Mucosa of gallbladder (tissue), 1 donor: ENCODE results near the gene SYT1. TPM values are rescaled to one million over a fixed set of nuclear protein-coding genes. Genes with fewer than 3 reads are reported as not detected.

Experiments
- DNase-seq: peaks from one replicate; pipeline ENCODE4 v3.0.0-alpha.2; 2020; ENCODE audit warnings: low spot score
- total RNA-seq: library from RNA; stranded (reverse); gene quantifications from one replicate; pipeline ENCODE4 v1.2.1, GENCODE V29; 2021
- donor health status: DM: no; HTN: no; CAD: no.

SYT1 gene
- total RNA-seq, 1 donor from 2014 or later = 6.5 TPM

DNA sequence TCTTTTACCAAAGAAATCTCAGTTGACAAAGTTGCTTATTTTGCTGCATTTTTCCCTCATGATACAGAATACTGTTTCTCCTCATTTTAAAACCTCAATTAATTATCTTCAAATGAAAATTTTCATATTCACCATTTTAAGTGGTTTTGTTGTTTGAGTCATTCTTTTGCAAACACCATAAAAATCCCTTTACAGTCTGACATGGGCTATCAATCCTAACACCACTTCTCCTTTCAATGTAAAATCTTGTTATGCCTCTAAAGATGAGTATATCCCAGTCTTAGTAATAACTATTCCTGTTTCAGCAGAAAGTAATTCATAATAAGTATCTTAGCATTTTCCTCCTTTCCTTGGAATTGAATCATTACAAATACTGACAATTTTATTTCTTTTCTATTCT lies 192.2 kb downstream of the SYT1 start:
- DNase-seq = no peak

DNA sequence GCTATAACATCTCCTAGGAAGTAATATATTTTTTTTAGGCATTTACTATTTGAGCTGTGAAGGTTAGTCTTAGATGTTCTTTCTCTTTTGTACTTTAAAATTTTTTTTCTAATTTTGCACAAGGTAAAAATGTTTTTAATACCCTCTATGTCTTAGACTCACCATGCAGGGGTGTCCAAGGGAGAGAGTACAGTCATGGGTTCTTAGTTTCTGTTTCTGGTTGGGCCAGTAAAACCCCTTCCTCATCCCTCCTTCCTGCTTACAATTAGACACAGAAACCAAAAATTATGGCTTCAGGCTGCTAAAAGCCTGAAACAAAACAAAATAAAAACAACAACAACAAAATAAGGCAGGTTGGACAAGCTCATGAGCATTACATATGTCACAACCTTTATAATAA lies 193.0 kb downstream of the SYT1 start:
- no peak for DNase-seq

- no peak for DNase-seq
Observed at GRCh38 chr12:79058342-79058741, 193.8 kb downstream of the SYT1 start.

- DNase-seq = no peak
Observed at GRCh38 chr12:79059557-79059956, 195.0 kb downstream of the SYT1 start.

- DNase-seq = no peak
Observed at GRCh38 chr12:79063258-79063657, 198.7 kb downstream of the SYT1 start.

DNA sequence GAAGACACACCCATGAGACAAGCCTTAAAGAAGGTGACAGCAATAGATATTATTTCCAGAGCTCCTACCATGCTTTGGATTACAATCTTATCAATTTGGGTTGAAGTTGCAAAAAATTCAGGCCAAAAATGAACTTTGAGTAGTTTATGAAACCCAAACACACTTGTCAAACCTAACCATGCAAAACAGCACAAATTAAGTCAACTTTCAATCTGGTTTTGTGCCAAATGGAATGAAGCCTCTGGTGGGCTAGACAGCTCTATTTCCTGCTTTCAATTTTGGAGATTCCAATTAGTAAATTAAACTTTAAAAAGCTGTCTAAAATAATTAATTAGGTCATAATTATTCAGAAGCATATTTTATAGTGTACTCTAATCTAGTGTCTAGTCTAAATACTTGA lies 203.4 kb downstream of the SYT1 start:
- DNase-seq = no peak

GRCh38 chr12:79069009-79069408 lies 204.4 kb downstream of the SYT1 start:
- no peak for DNase-seq

GRCh38 chr12:79071498-79071897 lies 206.9 kb downstream of the SYT1 start:
- no peak for DNase-seq

- DNase-seq = no peak
Observed at GRCh38 chr12:79073506-79073905, 208.9 kb downstream of the SYT1 start.

GRCh38 chr12:79082595-79082994 lies 218.0 kb downstream of the SYT1 start:
- DNase-seq = no peak

DNA sequence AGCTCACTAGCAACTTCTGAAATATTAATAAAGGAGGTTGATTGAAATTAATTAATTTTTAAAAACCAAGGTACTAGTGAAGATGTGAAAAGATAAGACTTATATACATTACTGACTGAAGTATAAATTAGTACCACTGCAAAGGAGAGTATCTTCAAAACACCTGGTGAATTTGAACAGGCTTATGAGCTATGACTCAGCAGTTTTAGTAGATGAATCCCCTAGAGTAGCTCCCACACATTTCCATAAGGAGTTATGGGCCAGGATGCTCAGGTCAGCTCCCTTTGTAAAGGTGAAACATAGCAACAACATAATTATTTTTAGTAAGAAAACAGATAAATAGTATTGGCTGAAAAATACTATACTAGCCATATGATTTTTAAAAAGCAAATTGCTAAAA lies 218.6 kb downstream of the SYT1 start:
- no peak for DNase-seq

DNA sequence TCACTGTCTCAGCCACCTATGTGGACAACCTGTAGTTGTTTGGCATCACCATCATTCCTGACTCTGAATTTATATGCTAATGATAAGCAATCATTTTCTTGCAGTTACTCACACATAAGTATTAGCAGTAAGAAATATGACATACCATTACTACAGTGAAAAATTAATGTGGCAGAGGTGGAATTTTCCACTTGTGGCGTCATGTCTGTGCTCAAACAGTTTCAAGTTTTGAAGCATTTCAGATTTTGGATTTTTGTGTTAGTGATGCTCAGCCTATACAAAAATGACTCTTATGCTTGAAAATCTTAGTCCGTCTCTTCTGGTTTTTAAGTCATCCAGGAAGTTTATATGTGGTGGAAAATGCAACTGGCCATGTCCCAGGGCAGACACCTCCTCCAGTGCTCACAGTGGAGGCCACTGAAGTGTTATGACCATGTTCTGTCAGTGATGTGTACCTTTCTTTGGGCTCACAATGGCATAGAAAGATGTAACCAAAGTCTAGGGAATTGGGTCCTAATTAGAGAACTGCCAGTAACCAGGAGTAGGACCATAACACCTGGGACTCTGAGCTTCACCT lies 220.6 kb downstream of the SYT1 start:
- DNase-seq = no peak

DNA sequence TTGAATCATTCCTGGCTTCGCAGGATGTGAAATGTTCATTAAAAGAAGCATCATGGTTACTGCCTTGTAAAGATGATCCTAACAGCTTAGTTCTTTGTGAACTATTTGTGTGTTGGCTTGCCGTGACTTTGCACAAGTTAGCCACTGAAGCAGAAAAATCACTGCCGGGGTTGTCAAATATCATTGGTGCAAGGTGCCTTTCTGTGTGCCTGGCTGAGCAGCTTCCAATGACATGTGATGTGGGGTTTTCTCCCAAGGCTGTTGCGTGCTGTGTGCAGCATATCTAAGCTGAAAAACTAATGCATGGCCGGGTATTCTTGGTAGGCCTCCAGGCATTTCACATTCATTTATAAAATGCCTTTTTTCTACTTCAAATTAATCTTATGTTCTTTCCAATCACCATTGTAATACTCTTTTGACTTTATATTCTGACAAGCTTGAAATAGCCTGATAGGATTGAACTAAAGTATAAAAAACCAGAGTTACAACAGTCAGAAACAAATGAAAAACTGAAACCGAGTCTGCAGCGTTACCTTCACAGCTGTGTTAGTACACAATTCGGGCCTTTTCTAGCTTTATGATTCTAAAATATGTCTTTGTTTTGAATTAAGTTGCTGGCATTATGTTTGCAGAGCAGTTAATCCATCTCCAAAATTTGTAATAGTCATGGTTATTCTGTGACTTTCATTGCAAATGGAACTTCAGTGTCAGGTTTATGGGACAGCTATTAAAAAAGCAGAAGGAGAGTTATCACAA lies 222.1 kb downstream of the SYT1 start:
- DNase-seq = no peak

- DNase-seq = no peak
Observed at GRCh38 chr12:79098530-79098929, 234.0 kb downstream of the SYT1 start.

DNA sequence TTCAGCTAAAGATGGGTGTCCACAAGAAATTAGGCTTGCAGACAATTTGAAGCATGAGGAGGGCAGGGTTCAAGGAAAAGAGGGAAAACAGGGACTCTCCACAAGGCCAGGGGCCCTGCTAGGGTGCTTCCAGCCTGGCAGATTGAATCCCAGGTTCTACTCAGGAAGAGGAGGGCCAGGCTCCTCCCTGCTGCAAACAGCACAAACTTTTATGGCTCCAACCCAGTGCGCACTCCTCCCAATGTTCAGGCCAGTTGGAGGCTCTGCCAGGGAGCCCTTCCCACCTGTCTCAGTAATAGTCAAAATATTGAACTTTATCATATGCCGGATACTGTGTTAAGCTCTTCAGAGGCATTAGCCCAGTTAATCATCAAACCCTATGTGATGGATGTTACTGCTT lies 244.4 kb downstream of the SYT1 start:
- DNase-seq = no peak

- no peak for DNase-seq
Observed at GRCh38 chr12:79114896-79115295, 250.3 kb downstream of the SYT1 start.

- no peak for DNase-seq
Observed at GRCh38 chr12:79115743-79116142, 251.2 kb downstream of the SYT1 start.

DNA sequence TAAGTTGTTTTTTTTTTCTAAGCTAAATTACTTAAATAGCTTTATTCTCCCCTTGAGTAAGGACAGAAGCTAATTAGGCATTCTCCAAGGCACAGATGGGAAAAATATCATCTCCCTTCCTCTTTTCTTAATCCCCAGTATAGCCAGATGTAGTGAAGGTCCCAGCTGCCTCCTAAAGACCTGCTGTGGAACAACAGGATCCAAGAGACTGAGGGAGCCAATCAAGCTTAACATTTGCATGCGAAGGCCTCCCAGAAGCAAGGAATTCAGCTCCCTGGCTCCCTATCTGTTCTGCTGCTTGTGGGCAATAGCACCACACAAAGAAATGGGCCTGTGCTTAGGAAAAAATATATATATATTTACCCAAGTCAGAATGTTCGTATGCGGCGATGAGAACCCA lies 255.2 kb downstream of the SYT1 start:
- DNase-seq = no peak

GRCh38 chr12:79121486-79121885 lies 256.9 kb downstream of the SYT1 start:
- DNase-seq = no peak

- no peak for DNase-seq
Observed at GRCh38 chr12:79124385-79124784, 259.8 kb downstream of the SYT1 start.

GRCh38 chr12:79125358-79125757 lies 260.8 kb downstream of the SYT1 start:
- no peak for DNase-seq

- no peak for DNase-seq
Observed at GRCh38 chr12:79127271-79127751, 262.7 kb downstream of the SYT1 start.

DNA sequence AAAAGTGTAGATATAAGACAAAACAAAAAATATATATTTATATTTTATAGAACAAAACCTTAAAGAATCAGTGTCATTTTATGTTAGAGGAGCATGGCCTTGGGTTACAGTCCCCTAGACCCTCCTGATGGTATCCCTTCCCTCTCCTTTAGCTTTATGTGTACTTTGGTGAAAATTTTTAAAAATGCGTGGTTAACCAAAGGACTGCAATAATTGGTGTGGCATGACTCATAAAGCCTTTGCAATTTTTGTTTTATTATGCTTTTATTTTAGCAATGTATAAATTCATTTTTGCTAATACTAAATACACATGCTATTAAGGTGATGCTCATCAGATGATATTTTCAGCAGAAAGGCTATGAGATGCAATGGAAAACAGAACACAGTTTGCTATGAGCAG lies 264.4 kb downstream of the SYT1 start:
- DNase-seq = no peak

- DNase-seq = no peak
Observed at GRCh38 chr12:79138872-79139271, 274.3 kb downstream of the SYT1 start.
